T-helper 22 cell (primary cell): Measurements from ENCODE around the gene CFAP43.

Experiments used
- DNase-seq: peaks from one replicate; pipeline ENCODE4 v3.0.0-alpha.2; 2020; ENCODE audit warnings: low read depth

CFAP43 gene

DNA sequence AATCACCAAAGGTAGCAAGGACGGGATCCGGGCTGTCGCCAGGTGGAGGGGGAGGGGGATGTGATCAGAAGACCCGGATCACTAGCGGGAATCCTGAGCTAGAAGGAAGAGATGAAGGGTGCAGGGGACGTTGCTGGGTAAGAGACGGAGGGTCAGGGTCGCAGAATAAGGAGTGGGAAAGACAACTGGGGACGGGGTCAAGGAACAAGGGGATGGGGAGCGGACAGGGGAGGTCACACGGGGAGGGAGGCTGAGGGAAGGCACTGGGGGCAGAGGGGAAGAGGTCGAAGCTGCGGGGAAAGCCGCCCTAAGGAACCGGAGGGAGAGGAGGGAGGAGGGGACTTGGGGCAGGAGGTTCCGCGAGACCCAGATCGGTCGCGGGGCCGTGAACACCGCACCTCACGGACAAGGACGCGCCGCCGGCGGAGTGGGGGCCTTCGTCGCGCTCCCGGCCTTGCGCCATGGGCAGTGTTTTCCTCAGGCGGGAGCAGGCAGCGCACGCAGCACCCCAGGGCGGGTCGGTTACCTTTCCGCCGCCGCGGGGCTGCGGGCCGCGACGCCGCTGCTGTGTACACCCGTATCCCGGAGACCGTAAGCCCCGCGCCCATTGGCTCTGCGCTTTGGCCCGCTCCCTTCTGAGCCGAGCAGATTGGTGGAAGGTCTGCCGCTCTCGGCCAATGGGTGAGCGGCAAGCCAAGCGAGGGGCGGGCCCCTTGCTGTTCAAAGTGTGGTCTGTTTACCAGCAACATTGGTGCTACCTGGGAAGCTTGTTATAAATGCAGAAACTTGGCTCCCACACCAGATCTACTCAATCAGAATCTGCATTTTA is at the start of gene CFAP43:
Gene CFAP43 (minus strand): TSS at position 581 of the 829 bp plus-strand sequence. CDS start 118 bp downstream, at position 463.
- peak; percentile 97 for DNase-seq

DNA sequence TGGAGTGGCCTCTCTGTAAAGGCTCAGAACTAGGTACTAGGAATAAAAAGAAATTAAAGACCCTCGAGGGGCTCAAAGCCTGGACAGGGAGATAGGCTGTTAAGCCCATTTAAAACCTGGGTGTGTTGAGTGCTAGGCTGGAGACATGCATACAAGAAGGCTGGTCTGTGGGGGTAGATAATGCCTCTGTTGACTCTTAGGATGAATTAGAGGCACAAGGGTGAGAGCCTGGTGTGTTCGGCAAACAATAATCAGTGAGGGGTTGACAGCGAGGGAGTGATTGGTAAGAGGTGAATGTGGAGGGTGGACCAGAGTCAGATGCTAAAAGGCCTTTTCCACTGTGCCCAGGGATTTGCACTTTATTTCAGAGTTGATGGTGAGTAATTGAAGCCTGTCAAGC is 49.5 kb upstream of the CFAP43 start:
- DNase-seq, result no peak

GRCh38 chr10:104279550-104280259 is 47.5 kb upstream of the CFAP43 start:
- DNase-seq, result no peak

DNA sequence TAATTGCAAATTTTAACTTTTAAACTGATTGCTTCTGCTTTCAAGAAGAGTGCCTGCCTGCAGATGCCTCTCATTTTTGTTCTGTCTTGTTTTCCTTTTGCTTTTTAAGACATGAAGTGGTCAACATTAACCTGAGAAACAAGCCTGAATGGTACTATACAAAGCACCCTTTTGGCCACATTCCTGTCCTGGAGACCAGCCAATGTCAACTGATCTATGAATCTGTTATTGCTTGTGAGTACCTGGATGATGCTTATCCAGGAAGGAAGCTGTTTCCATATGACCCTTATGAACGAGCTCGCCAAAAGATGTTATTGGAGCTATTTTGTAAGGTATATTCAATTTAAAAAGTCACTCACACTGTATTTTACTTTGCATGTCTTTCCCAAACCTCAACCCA is 45.6 kb upstream of the CFAP43 start:
- DNase-seq, result no peak

DNA sequence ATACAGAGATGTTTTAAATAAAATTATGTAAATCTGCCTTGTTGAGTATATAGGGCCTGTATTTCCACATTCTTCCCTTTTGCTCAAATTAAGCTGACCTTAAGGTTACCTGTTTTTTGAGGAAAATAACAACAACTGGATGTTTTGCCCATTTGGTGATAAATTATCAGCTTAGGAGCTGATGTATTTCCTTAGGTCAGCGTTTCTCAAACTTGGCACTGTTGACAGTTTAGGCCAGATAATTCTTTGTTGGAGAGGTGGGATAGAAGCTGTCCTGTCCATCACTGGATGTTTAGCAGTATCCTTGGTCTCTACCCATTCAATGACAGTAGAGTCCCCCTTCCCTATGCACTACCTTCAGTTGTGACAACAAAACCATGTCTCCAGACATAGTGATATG is 44.0 kb upstream of the CFAP43 start:
- DNase-seq, result no peak

GRCh38 chr10:104274762-104275721 is 42.9 kb upstream of the CFAP43 start:
- no peak for DNase-seq

GRCh38 chr10:104273899-104274575 is 41.9 kb upstream of the CFAP43 start:
- DNase-seq, result no peak

- DNase-seq, result no peak
Observed at GRCh38 chr10:104273286-104273685, 41.1 kb upstream of the CFAP43 start.

DNA sequence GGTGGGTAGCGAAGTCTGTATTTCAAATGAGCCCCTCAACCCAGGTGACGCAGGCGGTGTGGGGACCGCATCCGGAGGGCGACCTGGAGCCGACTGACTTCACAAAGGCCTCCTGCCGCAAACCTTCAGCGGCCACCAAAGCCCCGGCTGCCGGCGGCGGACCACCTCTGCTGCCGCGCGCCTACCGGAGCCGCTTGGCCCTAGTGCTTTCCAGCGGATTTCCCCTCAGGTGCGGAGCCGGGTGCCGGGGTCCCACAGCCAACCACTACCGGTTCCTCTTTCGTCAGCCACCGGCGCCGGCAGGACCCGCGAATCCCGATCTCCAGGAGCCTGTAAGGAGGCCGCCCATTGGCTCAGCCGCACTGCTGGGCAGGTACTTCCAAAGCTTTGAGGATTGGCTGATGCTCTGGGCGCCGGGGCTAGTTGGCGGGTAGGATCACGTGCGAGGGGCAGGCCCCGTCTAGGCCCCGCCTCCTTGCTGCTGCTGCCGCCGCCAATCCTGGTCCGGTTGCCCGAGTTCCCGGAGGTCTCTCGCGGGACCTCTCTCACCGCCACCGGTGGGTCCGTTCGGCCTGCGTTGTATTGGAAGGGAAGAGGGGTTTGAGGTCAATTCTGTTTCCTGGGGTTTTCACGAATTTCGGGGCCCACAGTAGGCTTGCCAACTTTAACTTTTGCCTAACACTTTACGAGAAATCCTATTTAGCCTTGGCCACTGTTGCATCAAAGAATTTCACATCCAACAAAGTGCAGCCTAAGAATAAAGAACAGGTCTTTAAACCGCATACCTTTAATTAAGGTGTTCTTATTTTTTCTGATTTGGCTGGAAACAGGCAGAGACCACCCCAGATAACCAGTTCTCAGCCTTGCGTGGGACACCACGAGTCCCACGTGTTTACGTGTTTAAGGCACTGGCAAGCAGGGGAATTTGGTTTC is 36.8 kb upstream of the CFAP43 start, which contains the start of gene GSTO2:
Gene GSTO2 (plus strand): TSS at position 472 of the 933 bp plus-strand sequence. CDS start 5,732 bp downstream, outside the sequence.
- peak; percentile 99 for DNase-seq

- no peak for DNase-seq
Observed at GRCh38 chr10:104268405-104268712, 36.2 kb upstream of the CFAP43 start.

GRCh38 chr10:104267721-104268404 is 35.7 kb upstream of the CFAP43 start:
- DNase-seq, result no peak

GRCh38 chr10:104264783-104265182 is 32.6 kb upstream of the CFAP43 start:
- no peak for DNase-seq

DNA sequence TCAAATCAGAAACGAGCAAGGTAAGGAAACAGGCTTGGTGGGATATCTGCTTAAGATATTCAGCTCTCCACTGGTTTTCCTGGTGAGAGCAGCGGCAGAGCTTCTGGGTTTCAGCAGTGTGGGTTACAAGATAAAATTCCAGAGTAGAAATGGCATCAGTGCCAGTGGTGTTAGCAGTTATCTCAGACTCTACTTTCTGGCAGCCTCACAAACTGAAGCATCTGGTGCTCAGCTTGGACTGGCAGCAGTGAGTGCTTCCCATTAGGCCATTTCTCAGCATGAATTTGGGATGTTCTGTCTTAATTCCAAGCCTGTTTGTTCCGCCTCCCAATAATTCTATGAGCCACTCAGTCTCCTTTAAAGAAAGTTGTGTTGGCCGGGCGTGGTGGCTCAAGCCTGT is 29.9 kb upstream of the CFAP43 start:
- no peak for DNase-seq

GRCh38 chr10:104260775-104261115 is 28.6 kb upstream of the CFAP43 start:
- no peak for DNase-seq

GRCh38 chr10:104259999-104260774 is 28.0 kb upstream of the CFAP43 start:
- DNase-seq, result no peak

DNA sequence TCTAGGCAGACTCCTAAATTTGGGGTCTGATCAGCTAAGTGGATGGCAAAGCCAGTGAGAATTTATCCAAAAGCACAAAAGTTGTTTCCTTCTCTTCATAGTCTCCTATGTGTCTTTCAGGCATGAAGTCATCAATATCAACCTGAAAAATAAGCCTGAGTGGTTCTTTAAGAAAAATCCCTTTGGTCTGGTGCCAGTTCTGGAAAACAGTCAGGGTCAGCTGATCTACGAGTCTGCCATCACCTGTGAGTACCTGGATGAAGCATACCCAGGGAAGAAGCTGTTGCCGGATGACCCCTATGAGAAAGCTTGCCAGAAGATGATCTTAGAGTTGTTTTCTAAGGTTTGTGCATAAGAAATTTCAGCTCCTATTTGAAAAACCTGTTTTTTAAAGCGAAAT is 27.3 kb upstream of the CFAP43 start:
- no peak for DNase-seq

DNA sequence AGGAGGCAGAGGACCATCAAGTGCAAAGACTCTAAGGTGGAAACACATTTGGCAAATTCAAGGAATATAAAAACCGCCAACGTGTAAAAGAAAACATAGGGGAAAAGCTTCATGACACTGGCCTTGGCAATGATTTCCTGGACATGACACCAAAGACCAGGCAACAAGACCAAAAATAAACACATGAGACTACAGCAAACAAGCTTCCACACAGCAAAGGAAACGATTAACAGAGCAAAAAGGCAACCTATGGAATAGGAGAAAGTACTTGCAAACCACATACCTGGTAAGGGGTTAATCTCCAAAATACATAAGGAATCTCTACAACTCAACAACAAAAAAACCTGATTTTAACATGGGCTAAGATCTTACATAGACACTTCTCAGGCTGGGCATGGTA is 26.0 kb upstream of the CFAP43 start:
- DNase-seq, result no peak

- DNase-seq, result no peak
Observed at GRCh38 chr10:104257235-104257634, 25.1 kb upstream of the CFAP43 start.

DNA sequence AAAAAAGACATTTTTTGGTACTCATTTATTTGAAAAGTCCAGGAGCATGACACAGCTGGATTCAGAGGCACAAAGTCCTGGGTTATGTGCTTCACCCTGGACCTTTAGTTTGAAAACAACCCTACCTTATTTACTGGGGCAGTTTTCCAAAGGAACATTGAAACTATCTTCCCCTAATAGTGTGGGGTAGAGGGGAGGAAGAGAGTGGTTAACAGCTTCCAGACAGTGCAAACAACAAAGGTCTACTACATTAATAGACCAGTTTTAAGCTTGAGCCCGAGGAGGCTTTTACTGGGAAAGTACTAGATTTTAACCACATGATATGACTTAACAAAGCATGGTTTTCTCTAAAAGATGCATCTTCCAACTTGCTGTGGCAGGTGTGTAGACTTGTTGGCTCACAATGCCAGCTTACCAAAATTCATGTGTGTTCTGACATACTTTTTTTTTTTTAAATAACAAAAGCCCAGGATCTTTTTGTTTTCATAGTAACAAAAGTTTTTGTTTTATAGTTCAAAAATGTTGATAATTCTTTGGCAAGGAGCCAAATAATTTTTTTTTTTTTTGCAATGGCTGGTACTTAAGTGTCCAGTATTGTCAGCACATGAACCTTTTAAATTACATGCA is 24.3 kb upstream of the CFAP43 start:
- no peak for DNase-seq
